ENCODE data around the gene PHLDB2. TPM values are rescaled to one million over a fixed set of nuclear protein-coding genes. Genes with fewer than 3 reads are reported as not detected.

The PHLDB2 gene
- total and polyA plus RNA-seq, 5 donors from 2014 or later = 1.6 to 5.9 (median 2.1) TPM

- no peaks in the 10 kb centered on the region for H3K4me1 ChIP-seq (ENCODE audit: control insufficient read depth, insufficient read depth, low read length, poor library complexity, severe bottlenecking)
- H3K27me3 ChIP-seq (ENCODE audit: control insufficient read depth, insufficient read depth, low read length) = no peaks in the 10 kb centered on the region
- DNase-seq (no peak), ATAC-seq (ENCODE audit: low read depth in 2 of 2) (no peak)
- H3K27ac Mint-ChIP-seq = no peak overlapping the region
- peaks cover 0 to 1% (median 0%) of the 10 kb centered on the region in 7 donors for H3K9me3 Mint-ChIP-seq
- peaks cover 7 to 18% (median 9%) of the 10 kb centered on the region in 4 donors for H3K4me1 Mint-ChIP-seq
- H3K36me3 Mint-ChIP-seq = peaks cover 21% of the 10 kb centered on the region
- H3K4me3 ChIP-seq (ENCODE audit: low read depth, low read length) = no peak overlapping the region
- H3K4me3 Mint-ChIP-seq = no peak overlapping the region
- peaks cover 43% of the 10 kb centered on the region for H3K36me3 ChIP-seq (ENCODE audit: control insufficient read depth, insufficient read depth, low read length)
- no peak overlapping the region for H3K27ac ChIP-seq (ENCODE audit: insufficient read depth, low read length, poor library complexity, severe bottlenecking)
- H3K27me3 Mint-ChIP-seq = no peaks in the 10 kb centered on the region
- no peaks in the 10 kb centered on the region for H3K9me3 ChIP-seq (ENCODE audit: control insufficient read depth in 2 of 2, low read length in 2 of 2)
These were observed 134.0 kb downstream of the PHLDB2 start for GRCh38 chr3:111993038-111993437.

GRCh38 chr3:111998636-111999483, 139.8 kb downstream of the PHLDB2 start, which contains the start of gene TAGLN3:
Gene TAGLN3 (plus strand): TSS chr3:111998922. CDS start chr3:111999423, 501 bp downstream.
- Mint-ChIP-seq H3K27me3 (no peaks in the 10 kb centered on the region), H3K4me1 (peaks cover 13 to 23% (median 19%) of the 10 kb centered on the region in 4 donors), H3K36me3 (peaks cover 6% of the 10 kb centered on the region), H3K4me3 (peak within 1 kb of the TSS; percentile 53 to 80 (median 72)), H3K9me3 (peaks cover 0 to 1% (median 0%) of the 10 kb centered on the region in 7 donors), H3K27ac (no peak within 1 kb of the TSS)
- Histone ChIP-seq H3K27ac (ENCODE audit: insufficient read depth, low read length, poor library complexity, severe bottlenecking) (no peak within 1 kb of the TSS), H3K9me3 (ENCODE audit: control insufficient read depth in 2 of 2, low read length in 2 of 2) (no peaks in the 10 kb centered on the region), H3K36me3 (ENCODE audit: control insufficient read depth, insufficient read depth, low read length) (peaks cover 1% of the 10 kb centered on the region), H3K4me3 (ENCODE audit: low read depth, low read length) (peak within 1 kb of the TSS; percentile 32), H3K4me1 (ENCODE audit: control insufficient read depth, insufficient read depth, low read length, poor library complexity, severe bottlenecking) (peaks cover 13% of the 10 kb centered on the region), H3K27me3 (ENCODE audit: control insufficient read depth, insufficient read depth, low read length) (no peaks in the 10 kb centered on the region)
- no peak for DNase-seq
- ATAC-seq (ENCODE audit: low read depth in 2 of 2) = peak in 1 of 2 donors; percentile 7

GRCh38 chr3:111999484-112000324, 140.6 kb downstream of the PHLDB2 start:
- Mint-ChIP-seq H3K4me3 (peak overlapping the region in 3 of 4 donors; percentile 53 to 80 (median 79)), H3K36me3 (peaks cover 6% of the 10 kb centered on the region), H3K4me1 (peaks cover 13 to 30% (median 23%) of the 10 kb centered on the region in 4 donors), H3K27ac (no peak overlapping the region), H3K27me3 (no peaks in the 10 kb centered on the region), H3K9me3 (peaks cover 0 to 1% (median 0%) of the 10 kb centered on the region in 7 donors)
- Histone ChIP-seq H3K4me1 (ENCODE audit: control insufficient read depth, insufficient read depth, low read length, poor library complexity, severe bottlenecking) (peaks cover 13% of the 10 kb centered on the region), H3K4me3 (ENCODE audit: low read depth, low read length) (no peak overlapping the region), H3K36me3 (ENCODE audit: control insufficient read depth, insufficient read depth, low read length) (no peaks in the 10 kb centered on the region), H3K9me3 (ENCODE audit: control insufficient read depth in 2 of 2, low read length in 2 of 2) (no peaks in the 10 kb centered on the region), H3K27ac (ENCODE audit: insufficient read depth, low read length, poor library complexity, severe bottlenecking) (no peak overlapping the region), H3K27me3 (ENCODE audit: control insufficient read depth, insufficient read depth, low read length) (no peaks in the 10 kb centered on the region)
- ATAC-seq (ENCODE audit: low read depth in 2 of 2) (no peak), DNase-seq (no peak)

GRCh38 chr3:112000367-112000771, 141.3 kb downstream of the PHLDB2 start:
- Mint-ChIP-seq H3K27ac (no peak overlapping the region), H3K4me1 (peaks cover 13 to 30% (median 27%) of the 10 kb centered on the region in 4 donors), H3K9me3 (no peaks in the 10 kb centered on the region), H3K4me3 (no peak overlapping the region), H3K36me3 (peaks cover 3% of the 10 kb centered on the region), H3K27me3 (no peaks in the 10 kb centered on the region)
- Histone ChIP-seq H3K4me3 (ENCODE audit: low read depth, low read length) (no peak overlapping the region), H3K4me1 (ENCODE audit: control insufficient read depth, insufficient read depth, low read length, poor library complexity, severe bottlenecking) (peaks cover 13% of the 10 kb centered on the region), H3K27ac (ENCODE audit: insufficient read depth, low read length, poor library complexity, severe bottlenecking) (no peak overlapping the region), H3K9me3 (ENCODE audit: control insufficient read depth in 2 of 2, low read length in 2 of 2) (no peaks in the 10 kb centered on the region), H3K36me3 (ENCODE audit: control insufficient read depth, insufficient read depth, low read length) (no peaks in the 10 kb centered on the region), H3K27me3 (ENCODE audit: control insufficient read depth, insufficient read depth, low read length) (no peaks in the 10 kb centered on the region)
- no peak for DNase-seq
- ATAC-seq (ENCODE audit: low read depth in 2 of 2) = no peak

GRCh38 chr3:112000966-112001365, 141.9 kb downstream of the PHLDB2 start:
- Histone ChIP-seq H3K4me1 (ENCODE audit: control insufficient read depth, insufficient read depth, low read length, poor library complexity, severe bottlenecking) (peaks cover 13% of the 10 kb centered on the region), H3K4me3 (ENCODE audit: low read depth, low read length) (no peak overlapping the region), H3K27me3 (ENCODE audit: control insufficient read depth, insufficient read depth, low read length) (no peaks in the 10 kb centered on the region), H3K36me3 (ENCODE audit: control insufficient read depth, insufficient read depth, low read length) (no peaks in the 10 kb centered on the region), H3K9me3 (ENCODE audit: control insufficient read depth in 2 of 2, low read length in 2 of 2) (no peaks in the 10 kb centered on the region), H3K27ac (ENCODE audit: insufficient read depth, low read length, poor library complexity, severe bottlenecking) (no peak overlapping the region)
- no peak overlapping the region for H3K4me3 Mint-ChIP-seq
- peaks cover 13 to 30% (median 27%) of the 10 kb centered on the region in 4 donors for H3K4me1 Mint-ChIP-seq
- no peaks in the 10 kb centered on the region for H3K9me3 Mint-ChIP-seq
- no peak overlapping the region for H3K27ac Mint-ChIP-seq
- no peaks in the 10 kb centered on the region for H3K27me3 Mint-ChIP-seq
- DNase-seq (no peak), ATAC-seq (ENCODE audit: low read depth in 2 of 2) (no peak)
- no peaks in the 10 kb centered on the region for H3K36me3 Mint-ChIP-seq

- Mint-ChIP-seq H3K36me3 (no peaks in the 10 kb centered on the region), H3K4me3 (peak overlapping the region in 1 of 4 donors; percentile 0), H3K27ac (no peak overlapping the region), H3K4me1 (peaks cover 13 to 30% (median 27%) of the 10 kb centered on the region in 4 donors), H3K27me3 (no peaks in the 10 kb centered on the region), H3K9me3 (no peaks in the 10 kb centered on the region)
- H3K27ac ChIP-seq (ENCODE audit: insufficient read depth, low read length, poor library complexity, severe bottlenecking) = no peak overlapping the region
- ATAC-seq (ENCODE audit: low read depth in 2 of 2) (no peak), DNase-seq (no peak)
- H3K4me3 ChIP-seq (ENCODE audit: low read depth, low read length) = no peak overlapping the region
- H3K27me3 ChIP-seq (ENCODE audit: control insufficient read depth, insufficient read depth, low read length) = no peaks in the 10 kb centered on the region
- H3K9me3 ChIP-seq (ENCODE audit: control insufficient read depth in 2 of 2, low read length in 2 of 2) = no peaks in the 10 kb centered on the region
- H3K4me1 ChIP-seq (ENCODE audit: control insufficient read depth, insufficient read depth, low read length, poor library complexity, severe bottlenecking) = peaks cover 13% of the 10 kb centered on the region
- H3K36me3 ChIP-seq (ENCODE audit: control insufficient read depth, insufficient read depth, low read length) = no peaks in the 10 kb centered on the region
These were observed 142.5 kb downstream of the PHLDB2 start for GRCh38 chr3:112001526-112001925.

GRCh38 chr3:112002096-112002971, 143.3 kb downstream of the PHLDB2 start:
- no peak overlapping the region for H3K4me3 ChIP-seq (ENCODE audit: low read depth, low read length)
- Mint-ChIP-seq H3K27ac (peak overlapping the region; percentile 56 to 82 (median 67)), H3K9me3 (no peaks in the 10 kb centered on the region), H3K4me1 (peaks cover 13 to 30% (median 27%) of the 10 kb centered on the region in 4 donors), H3K4me3 (peak overlapping the region in 2 of 4 donors; percentile 0 to 14), H3K36me3 (no peaks in the 10 kb centered on the region), H3K27me3 (no peaks in the 10 kb centered on the region)
- no peaks in the 10 kb centered on the region for H3K9me3 ChIP-seq (ENCODE audit: control insufficient read depth in 2 of 2, low read length in 2 of 2)
- H3K27ac ChIP-seq (ENCODE audit: insufficient read depth, low read length, poor library complexity, severe bottlenecking) = no peak overlapping the region
- peaks cover 13% of the 10 kb centered on the region for H3K4me1 ChIP-seq (ENCODE audit: control insufficient read depth, insufficient read depth, low read length, poor library complexity, severe bottlenecking)
- ATAC-seq (ENCODE audit: low read depth in 2 of 2) = peak; percentile 23 to 32
- H3K36me3 ChIP-seq (ENCODE audit: control insufficient read depth, insufficient read depth, low read length) = no peaks in the 10 kb centered on the region
- no peaks in the 10 kb centered on the region for H3K27me3 ChIP-seq (ENCODE audit: control insufficient read depth, insufficient read depth, low read length)
- no peak for DNase-seq

All from CD4-positive, CD25-positive, alpha-beta regulatory T cell (primary cell).